PC-3 (cell line): ENCODE results near the gene CCL4. TPM values are rescaled to one million over a fixed set of nuclear protein-coding genes. Genes with fewer than 3 reads are reported as not detected.

Source experiments
- ATAC-seq: fragments of 200-7000 bp; cut with Tn5 transposase; 2 replicates; pipeline ENCODE4 v1.9.1; 2020; ENCODE audit warnings: mild to moderate bottlenecking, moderate library complexity
- BruUV-seq: library from RNA; stranded (reverse); fragments of 400-500 nt; replicated peaks from 2 replicates; lab custom pipeline; 2021; lab: Mats Ljungman, UMichigan
- CTCF ChIA-PET: fragments of 300-600 bp; sonication (Branson Sonifier 250); formaldehyde crosslinking; loops from one replicate; lab custom pipeline; 2022; ENCODE audit warnings: antibody characterized with exemption; lab: Charles Lee
- POLR2A ChIA-PET: fragments of 300-600 bp; sonication (Branson Sonifier 250); formaldehyde crosslinking; loops from one replicate; lab custom pipeline; 2022; ENCODE audit warnings: antibody characterized with exemption; ENCODE audit not compliant: unreplicated experiment; lab: Charles Lee
- DNase-seq: peaks from one replicate; pipeline ENCODE4 v3.0.0-alpha.2; 2015
- H2AFZ ChIP-seq: fragments of 300-600 bp; sonication (generic); 2 replicates; pipeline ENCODE4 v1.6.0; 2016; ENCODE audit warnings: antibody characterized with exemption, low read length
- H3F3A ChIP-seq: fragments of 300-600 bp; sonication (generic); one replicate; pipeline ENCODE4 v1.6.0; 2017; ENCODE audit warnings: antibody characterized with exemption, low read length, control low read depth, mild to moderate bottlenecking; ENCODE audit not compliant: unreplicated experiment
- H3K27ac ChIP-seq: fragments of 300-600 bp; sonication (generic); 2 replicates; pipeline ENCODE4 v1.5.1; 2016; ENCODE audit warnings: mild to moderate bottlenecking, low read length
- H3K27me3 ChIP-seq: fragments of 300-600 bp; sonication (generic); 2 replicates; pipeline ENCODE4 v1.6.1; 2016; ENCODE audit warnings: low read length, mixed read lengths
- H3K36me3 ChIP-seq: fragments of 300-600 bp; sonication (generic); 2 replicates; pipeline ENCODE4 v1.6.1; 2016; ENCODE audit warnings: low read depth, mixed run types, low read length, mixed read lengths
- H3K4me1 ChIP-seq: fragments of 300-600 bp; sonication (generic); 2 replicates; pipeline ENCODE4 v1.5.1; 2016; ENCODE audit warnings: low read length; ENCODE audit not compliant: insufficient read depth
- H3K4me2 ChIP-seq: fragments of 300-600 bp; sonication (generic); 2 replicates; pipeline ENCODE4 v1.6.0; 2016; ENCODE audit warnings: low read length
- H3K4me3 ChIP-seq: fragments of 300-600 bp; sonication (generic); 2 replicates; pipeline ENCODE4 v1.5.1; 2016; ENCODE audit warnings: mild to moderate bottlenecking, low read length, mixed read lengths
- H3K79me2 ChIP-seq: fragments of 300-600 bp; sonication (generic); 2 replicates; pipeline ENCODE4 v1.6.1; 2017; ENCODE audit warnings: low read length, mixed read lengths
- H3K9ac ChIP-seq: fragments of 300-600 bp; sonication (generic); 2 replicates; pipeline ENCODE4 v1.6.0; 2016; ENCODE audit warnings: mild to moderate bottlenecking, low read length
- H3K9me2 ChIP-seq: fragments of 300-600 bp; sonication (generic); replicated peaks from 2 replicates; pipeline ENCODE4 v1.6.1; 2016; ENCODE audit warnings: mixed run types, low read length, mixed read lengths
- H3K9me3 ChIP-seq: fragments of 300-600 bp; sonication (generic); 2 replicates; pipeline ENCODE4 v1.6.1; 2016; ENCODE audit warnings: low read length, mixed read lengths
- H4K20me1 ChIP-seq: fragments of 300-600 bp; sonication (generic); 2 replicates; pipeline ENCODE4 v1.6.1; 2016; ENCODE audit warnings: low read length, mixed read lengths
- CTCF ChIP-seq: fragments of 300-600 bp; sonication (generic); conservative IDR thresholded peaks from 2 replicates; pipeline ENCODE4 v1.5.1; 2017; ENCODE audit warnings: antibody characterized with exemption, low read depth, mild to moderate bottlenecking, low read length
- EZH2 ChIP-seq: fragments of 300-600 bp; sonication (generic); IDR thresholded peaks from one replicate; pipeline ENCODE4 v1.6.1; 2017; ENCODE audit warnings: antibody characterized with exemption, mild to moderate bottlenecking, low read length; ENCODE audit not compliant: unreplicated experiment
- EZH2phosphoT487 ChIP-seq: fragments of 300-600 bp; sonication (generic); IDR thresholded peaks from 2 replicates; pipeline ENCODE4 v1.6.1; 2018; ENCODE audit warnings: mild to moderate bottlenecking, antibody characterized with exemption, low read length, borderline replicate concordance
- intact Hi-C: fragments of 100-400 bp; cut with micrococcal nuclease; formaldehyde crosslinking; loops from 2 replicates; pipeline ENCODE4 v1.9.0; 2023
- total RNA-seq: library from RNA; depleted of rRNA; stranded (reverse); fragments of >200 nt; gene quantifications from 2 replicates; pipeline ENCODE4 v1.2.3, GENCODE V29; 2014

Gene CCL4
- total RNA-seq, 1 experiment from 2014 or later, result not detected

- Histone ChIP-seq H3K4me1 (no peaks in the 10 kb centered on the region), H3K79me2 (no peaks in the 10 kb centered on the region), H3K9me2 (no peaks in the 10 kb centered on the region), H3K9me3 (no peaks in the 10 kb centered on the region), H3K36me3 (no peaks in the 10 kb centered on the region), H3K27ac (no peak overlapping the region), H4K20me1 (no peaks in the 10 kb centered on the region), H3K27me3 (no peaks in the 10 kb centered on the region), H3K9ac (no peak overlapping the region), H3K4me3 (no peak overlapping the region), H3K4me2 (no peak overlapping the region), H3F3A (no peaks in the 10 kb centered on the region), H2AFZ (no peak overlapping the region)
- no peak for DNase-seq
- intact Hi-C loops, result no loop called here
- CTCF ChIA-PET, result no interaction called here
- ATAC-seq, result no peak
- BruUV-seq, result no TSS peak
- POLR2A ChIA-PET, result no interaction called here
- TF ChIP-seq CTCF, result no peak
- no peak for TF ChIP-seq EZH2phosphoT487
- TF ChIP-seq EZH2, result no peak
Observed at GRCh38 chr17:36104701-36105181, 1.1 kb downstream of the CCL4 start.

GRCh38 chr17:36105781-36106492 is 2.3 kb downstream of the CCL4 start:
- Histone ChIP-seq H3K9me2 (no peaks in the 10 kb centered on the region), H3K9ac (no peak overlapping the region), H3K27me3 (peaks cover 4% of the 10 kb centered on the region; the same call in 1 of the 2 replicates), H3K36me3 (no peaks in the 10 kb centered on the region), H4K20me1 (no peaks in the 10 kb centered on the region), H3K27ac (no peak overlapping the region), H3K79me2 (no peaks in the 10 kb centered on the region), H2AFZ (no peak overlapping the region), H3K4me2 (no peak overlapping the region), H3K4me3 (no peak overlapping the region), H3K4me1 (no peaks in the 10 kb centered on the region), H3F3A (no peaks in the 10 kb centered on the region), H3K9me3 (no peaks in the 10 kb centered on the region)
- no peak for TF ChIP-seq CTCF
- TF ChIP-seq EZH2, result no peak
- no peak for TF ChIP-seq EZH2phosphoT487
- ATAC-seq (no peak), DNase-seq (no peak)
- POLR2A ChIA-PET, result no interaction called here
- CTCF ChIA-PET, result no interaction called here
- intact Hi-C loops, result no loop called here
- no TSS peak for BruUV-seq

GRCh38 chr17:36106493-36106835 is 2.8 kb downstream of the CCL4 start:
- no peaks in the 10 kb centered on the region for H3K4me1 ChIP-seq
- no peak overlapping the region for H3K9ac ChIP-seq
- H3K4me3 ChIP-seq, result no peak overlapping the region
- no peaks in the 10 kb centered on the region for H3K79me2 ChIP-seq
- no peak overlapping the region for H3K27ac ChIP-seq
- no peaks in the 10 kb centered on the region for H3K9me2 ChIP-seq
- H3K36me3 ChIP-seq, result no peaks in the 10 kb centered on the region
- no peaks in the 10 kb centered on the region for H3F3A ChIP-seq
- peaks cover 4% of the 10 kb centered on the region; the same call in 1 of the 2 replicates for H3K27me3 ChIP-seq
- TF ChIP-seq EZH2, result no peak
- no peak for TF ChIP-seq EZH2phosphoT487
- TF ChIP-seq CTCF, result no peak
- CTCF ChIA-PET, result no interaction called here
- H2AFZ ChIP-seq, result no peak overlapping the region
- intact Hi-C loops, result no loop called here
- ATAC-seq (no peak), DNase-seq (no peak)
- POLR2A ChIA-PET, result no interaction called here
- BruUV-seq, result no TSS peak
- H4K20me1 ChIP-seq, result no peaks in the 10 kb centered on the region
- no peak overlapping the region for H3K4me2 ChIP-seq
- H3K9me3 ChIP-seq, result no peaks in the 10 kb centered on the region
